Measurements from ENCODE around the gene TMPRSS11F.
"Not testable (repeated sequence)": the region's sequence is repeated elsewhere in the genome, so short reads cannot be mapped to it uniquely, and the experiment has no call there.

Gene TMPRSS11F

DNA sequence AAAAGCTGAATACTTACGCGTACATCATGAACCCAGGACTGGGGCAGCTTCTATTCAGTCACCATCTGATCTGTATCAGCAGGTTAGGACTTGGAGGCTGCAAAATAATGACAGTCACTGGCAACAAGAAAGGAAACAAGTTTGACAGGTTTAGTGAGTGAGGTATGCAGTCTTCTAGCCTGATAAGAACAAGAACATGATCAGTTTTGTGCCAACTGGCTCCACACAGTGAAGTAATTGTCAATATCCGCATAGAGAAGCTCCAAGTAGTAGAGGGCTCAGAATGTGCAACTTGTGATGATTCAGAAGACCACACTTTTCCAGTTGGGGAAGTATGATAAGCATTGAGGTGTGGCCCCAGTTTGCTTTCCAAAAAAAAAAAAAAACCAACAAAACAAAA, at the start of gene TMPRSS11F:
TSS of gene TMPRSS11F (minus strand) at position 77 of the 400 bp plus-strand sequence. CDS start at position 28, 49 bp downstream.
- DNase-seq: no peak

DNA sequence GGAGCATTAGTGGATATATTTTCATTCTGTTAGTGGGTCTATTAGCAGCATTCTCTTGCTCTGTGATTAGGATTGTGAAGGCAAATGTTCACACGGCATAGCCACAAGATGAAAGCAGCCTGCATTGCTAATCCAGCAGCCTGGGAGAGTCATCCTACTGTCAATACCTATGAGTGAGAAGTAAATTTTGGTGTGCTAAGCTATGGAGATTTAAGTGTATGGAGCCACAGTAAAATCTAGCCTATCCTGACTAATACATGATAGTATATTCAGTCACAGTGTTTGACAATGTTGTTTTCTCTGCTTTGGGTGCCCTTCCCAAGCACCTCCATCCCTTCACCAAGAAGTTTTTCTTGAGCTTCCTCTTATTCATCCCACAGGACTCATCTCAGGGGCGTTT, 47.2 kb upstream of the TMPRSS11F start:
- DNase-seq: no peak

DNA sequence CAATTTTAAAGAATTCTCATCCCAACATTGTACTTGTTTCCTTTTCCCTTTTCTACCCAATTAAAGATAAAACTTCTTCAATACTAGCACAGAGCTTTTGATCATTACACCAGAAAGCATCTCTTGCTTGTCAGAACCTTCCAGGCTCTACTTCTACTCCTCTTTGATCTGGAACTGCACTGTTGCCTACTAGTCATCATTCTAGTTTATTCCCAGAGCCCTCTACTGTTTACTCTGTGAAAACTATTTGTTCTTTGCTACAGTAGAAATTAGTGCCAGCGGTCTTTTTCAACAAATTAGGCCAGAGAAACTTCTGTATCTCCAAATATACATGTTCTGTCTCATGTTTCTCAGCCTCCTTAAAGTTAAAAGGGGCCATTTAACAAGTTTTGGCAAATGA, 46.8 kb upstream of the TMPRSS11F start:
- DNase-seq: no peak

DNA sequence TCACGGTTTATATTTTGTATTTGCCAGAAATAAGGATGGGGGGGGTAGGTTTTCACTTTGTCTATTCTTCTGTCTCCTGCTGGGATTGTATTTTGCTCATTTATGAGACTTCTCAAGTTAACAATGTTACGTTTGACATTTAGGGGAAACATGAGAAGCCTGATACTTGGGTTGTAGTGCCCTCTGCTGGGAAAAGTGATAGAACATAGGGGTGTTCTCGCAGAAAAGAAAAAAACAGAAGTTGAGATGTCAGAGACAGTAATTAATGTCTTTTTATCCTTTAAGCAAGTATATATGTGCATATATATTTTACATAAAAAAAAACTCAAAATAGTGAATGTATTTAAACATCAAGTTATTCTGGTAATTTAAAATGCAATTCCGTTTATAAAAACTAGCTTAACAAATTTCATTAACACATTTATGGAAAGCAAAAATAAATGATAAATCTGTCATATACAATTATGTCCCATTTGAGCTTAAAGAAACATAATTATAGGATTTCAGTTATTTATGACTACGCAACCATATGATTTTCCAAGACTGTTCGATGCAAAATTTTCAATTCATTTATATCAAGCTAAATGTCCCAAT, 46.0 kb upstream of the TMPRSS11F start:
- DNase-seq: no peak

DNA sequence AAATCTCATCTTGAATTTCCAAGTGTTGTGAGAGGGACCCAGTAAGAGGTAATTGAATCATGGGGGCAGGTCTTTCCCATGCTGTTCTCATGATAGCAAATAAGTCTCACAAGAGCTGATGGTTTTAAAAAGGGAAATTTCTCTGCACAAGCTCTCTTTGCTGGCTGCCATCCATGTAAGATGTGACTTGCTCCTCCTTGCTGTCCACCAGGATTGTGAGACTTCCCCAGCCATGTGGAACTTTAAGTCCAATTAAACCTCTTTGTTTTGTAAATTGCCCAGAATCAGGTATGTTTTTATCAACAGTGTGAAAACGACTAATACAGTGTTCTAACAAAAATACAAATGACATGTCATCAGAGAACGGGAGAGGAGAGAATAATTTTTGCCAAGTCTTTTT, 44.7 kb upstream of the TMPRSS11F start:
- DNase-seq: not testable (repeated sequence)

DNA sequence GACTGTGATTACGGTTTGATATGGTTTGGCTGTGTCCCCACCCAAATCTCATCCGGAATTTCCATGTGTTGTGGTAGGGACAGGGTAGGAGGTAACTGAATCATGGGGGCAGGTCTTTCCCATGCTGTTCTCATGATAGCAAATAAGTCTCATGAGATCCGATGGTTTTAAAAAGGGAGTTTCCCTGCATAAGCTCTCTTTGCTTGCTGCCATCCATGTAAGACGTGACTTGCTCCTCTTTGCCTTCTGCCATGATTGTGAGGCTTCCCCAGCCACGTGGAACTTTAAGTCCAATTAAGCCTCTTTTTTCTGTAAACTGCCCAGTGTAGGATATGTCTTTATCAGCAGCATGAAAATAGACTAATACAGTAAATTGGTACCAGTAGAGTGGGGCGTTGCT, 42.5 kb upstream of the TMPRSS11F start:
- DNase-seq: not testable (repeated sequence)

DNA sequence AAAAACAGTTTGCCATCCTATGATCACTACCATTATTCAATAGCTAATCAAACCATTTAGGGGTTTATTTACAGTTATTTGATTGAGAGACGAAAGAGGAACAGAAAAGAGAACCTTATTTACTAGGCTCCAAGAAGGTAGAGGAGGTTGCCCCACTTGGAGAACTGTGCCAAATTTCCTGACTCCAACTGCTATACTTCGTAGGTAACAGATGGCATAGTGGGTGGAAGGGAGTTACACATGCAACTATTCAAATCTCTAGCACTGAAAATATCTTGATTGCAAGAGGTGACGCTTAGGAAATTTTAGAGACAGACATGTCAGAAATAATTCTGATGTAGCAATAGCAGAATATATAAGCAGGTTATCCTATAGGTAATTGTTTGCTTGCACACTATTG, 38.0 kb upstream of the TMPRSS11F start:
- no peak for DNase-seq

DNA sequence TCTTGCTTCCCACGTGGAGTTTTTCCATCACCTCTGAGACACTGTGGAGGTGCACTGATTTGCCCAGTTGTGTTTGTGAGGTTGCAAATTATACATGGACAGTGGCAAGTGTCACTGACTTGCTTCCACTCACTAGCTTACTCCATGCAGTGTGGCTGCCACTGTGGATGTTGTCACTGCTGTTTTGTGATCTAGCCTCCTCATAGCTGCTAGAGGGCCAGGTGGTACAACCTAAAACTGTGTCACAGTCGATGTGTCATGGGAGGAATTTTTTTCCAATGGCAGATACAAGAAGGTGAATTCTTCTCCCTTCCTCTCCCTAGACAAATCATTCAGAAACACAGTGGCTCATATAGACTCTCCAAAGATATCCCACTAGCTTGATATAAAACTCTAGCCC, 37.5 kb upstream of the TMPRSS11F start:
- no peak for DNase-seq

DNA sequence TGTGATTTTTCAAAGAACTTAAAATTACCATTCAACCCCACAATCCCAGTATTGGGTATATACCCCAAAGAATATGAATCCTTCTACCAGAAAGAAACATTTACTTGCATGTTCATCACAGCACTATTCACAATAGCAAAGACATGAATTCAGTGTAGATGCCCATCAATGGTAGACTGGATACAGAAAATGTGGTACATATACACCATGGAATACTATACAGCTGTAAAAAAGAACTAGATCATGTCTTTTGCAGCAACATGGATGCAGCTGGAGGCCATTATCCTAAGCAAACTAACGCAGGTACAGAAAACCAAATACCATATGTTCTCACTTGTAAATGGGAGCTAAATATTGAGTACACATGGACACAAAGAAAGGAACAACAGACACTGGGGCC, 34.1 kb upstream of the TMPRSS11F start:
- DNase-seq: no peak

DNA sequence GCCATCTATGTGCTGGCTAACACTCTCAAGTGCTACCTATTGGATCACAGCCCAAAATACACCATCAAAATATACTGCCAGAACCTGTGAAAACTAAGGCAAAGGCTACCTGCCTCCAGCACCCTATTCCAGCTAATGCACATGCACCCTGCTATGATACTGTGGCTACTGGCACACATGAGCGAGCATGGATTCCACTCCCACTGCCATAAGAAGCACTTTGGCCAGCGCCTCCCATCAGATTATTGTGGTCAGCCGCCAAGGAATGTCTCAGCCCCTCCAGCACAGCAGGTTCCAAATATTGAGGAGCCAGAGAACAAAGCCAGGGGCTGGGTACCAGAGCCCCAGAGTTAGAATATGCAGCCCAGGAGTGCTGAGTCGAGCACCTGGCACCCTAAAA, 32.5 kb upstream of the TMPRSS11F start:
- DNase-seq: no peak

DNA sequence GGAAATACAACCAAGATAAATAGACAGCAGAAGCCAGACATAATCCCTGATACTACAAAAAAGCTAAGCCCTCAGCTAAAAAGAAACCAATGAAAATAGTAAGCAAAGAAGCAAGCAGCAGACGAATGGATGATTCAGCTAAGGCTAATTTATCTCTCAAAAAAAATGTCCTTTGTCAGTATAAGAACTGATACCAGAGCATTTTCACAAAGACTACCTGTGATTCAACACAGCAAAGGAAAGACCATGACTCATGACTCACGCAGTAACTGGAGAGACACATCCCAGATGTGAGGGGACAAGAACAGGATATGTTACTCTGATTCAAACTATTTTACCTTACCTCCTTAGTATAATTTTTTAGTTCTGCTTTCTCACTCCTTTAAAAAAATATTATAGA, 22.7 kb upstream of the TMPRSS11F start:
- no peak for DNase-seq

DNA sequence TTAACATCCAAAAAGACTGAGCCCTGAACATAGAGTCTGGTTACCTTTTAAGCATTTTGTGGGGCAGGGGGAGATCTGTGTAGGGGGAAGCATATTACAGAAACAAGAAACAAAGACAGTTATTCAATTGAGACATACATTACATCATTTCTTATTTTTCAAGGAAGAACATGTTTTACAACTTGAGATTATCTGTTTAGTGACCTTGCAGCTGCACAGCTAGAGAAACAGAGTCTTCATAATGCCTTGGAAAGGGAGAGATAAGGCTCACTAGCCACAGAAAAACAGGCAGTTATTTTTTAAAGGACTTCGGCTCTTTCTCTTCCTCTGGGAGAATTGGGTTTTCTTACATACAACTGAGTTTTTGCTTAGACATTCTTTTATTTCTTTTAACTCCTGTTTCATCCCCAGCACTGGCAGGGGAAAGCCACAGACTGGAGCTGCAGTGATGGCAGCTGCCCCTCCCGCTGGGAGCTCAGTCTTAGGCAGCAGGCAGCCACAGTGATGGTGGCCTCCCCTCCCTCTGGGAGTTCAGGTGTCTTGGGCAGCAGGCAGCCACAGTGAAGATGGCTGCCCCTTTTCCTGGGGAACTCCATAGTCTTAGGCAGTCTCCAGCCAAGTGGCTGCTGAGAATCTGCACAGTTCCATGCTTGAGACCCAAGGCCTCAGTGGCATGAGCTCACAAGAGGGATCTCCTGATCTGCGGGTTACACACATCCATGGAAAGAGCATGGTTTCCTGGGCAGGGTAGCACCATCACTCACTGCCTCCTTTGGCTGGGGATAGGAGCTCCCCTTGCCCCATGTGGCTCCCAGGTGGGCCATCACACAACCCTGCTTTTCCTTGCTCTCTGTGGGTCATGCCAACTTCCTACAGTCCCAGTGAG, 19.4 kb upstream of the TMPRSS11F start:
- no peak for DNase-seq

DNA sequence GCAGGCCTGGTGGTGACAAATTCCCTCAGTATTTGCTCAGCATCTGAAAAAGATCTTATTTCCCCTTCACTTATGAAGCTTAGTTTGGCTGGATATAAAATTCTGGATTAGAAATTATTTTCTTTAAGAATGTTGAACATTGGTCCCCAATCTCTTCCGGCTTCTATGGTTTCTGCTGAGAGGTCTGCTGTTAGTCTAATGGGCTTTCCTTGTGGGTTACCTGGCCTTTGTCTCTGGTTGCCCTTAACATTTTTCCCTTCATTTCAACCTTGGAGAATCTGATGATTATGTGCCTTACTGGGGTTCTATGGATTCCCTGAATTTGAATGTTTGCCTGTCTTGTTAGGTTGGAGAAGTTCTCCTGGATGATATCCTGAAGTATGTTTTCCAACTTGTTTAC, 17.4 kb upstream of the TMPRSS11F start:
- DNase-seq: no peak

DNA sequence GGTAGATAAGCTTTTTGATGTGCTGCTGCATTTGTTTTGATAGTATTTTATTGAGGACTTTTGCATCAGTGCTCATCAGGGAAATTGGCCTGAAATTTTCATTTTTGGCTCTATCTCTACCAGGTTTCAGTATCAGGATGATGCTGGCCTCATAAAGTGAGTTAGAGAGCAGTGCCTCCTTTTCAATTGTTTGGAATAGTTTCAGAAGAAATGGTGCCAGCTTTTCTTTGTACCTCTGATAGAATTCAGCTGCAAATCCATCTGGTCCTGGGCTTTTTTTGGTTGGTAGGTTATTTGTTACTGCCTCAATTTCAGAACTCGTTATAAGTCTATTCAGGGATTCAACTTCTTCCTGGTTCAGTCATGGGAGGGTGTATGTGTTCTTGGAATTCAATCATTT, 15.6 kb upstream of the TMPRSS11F start:
- no peak for DNase-seq

DNA sequence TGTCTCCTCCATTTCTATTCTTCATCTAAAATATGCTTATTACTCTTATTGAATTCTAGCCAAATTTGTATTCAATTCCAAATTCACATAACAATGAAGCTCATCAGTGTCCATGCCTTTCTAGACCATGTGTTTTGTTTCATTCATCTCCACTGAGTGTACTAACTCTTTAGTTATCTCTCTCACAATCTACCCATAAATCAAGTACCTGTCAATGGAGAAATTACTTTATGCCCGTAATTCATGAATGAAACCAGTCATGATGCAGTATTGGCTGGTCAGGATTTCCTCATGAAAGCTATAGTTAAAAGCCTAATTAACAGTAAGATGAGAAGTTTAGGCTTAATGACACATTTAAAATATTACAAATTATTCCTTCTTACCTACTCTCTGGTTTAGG, 12.2 kb upstream of the TMPRSS11F start:
- DNase-seq: no peak

DNA sequence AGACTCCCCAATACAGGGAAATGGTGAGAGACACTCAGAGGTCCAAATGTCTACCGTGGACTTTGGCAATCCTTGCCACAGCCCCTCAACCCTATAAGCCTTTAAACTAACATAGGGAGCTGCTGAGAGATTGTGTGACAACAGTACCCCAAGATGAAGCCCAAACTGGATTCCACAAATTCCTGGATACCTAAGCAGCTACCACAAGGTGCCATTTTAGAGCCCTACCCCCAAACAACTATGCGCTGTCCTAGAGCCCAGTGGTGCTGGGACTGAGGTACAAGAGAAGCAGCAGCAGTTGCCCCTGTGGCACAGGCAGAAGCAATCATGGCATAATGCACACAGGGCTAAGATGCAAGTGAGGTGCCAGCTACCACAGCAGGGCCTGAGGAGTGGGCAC, 2.7 kb upstream of the TMPRSS11F start:
- no peak for DNase-seq

DNA sequence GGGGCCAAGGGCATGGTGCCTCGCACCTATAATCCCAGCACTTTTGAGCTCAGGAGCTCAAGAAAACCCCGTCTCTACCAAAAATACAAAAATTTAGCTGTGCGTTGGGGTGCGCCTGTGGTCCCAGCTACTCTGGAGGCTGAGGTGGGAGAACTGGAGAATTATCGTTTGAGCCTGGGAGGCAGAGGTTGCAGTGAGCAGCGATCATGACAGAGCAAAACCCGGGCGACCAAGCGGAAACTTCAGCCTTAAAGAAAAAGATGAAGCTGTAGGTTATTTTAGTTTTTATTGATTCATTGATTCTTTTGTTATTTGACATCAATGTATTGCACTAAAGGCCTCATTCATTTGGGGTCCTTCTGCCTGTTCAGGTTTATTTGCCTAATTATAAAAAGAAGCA, 5.4 kb downstream of the TMPRSS11F start:
- DNase-seq: no peak

DNA sequence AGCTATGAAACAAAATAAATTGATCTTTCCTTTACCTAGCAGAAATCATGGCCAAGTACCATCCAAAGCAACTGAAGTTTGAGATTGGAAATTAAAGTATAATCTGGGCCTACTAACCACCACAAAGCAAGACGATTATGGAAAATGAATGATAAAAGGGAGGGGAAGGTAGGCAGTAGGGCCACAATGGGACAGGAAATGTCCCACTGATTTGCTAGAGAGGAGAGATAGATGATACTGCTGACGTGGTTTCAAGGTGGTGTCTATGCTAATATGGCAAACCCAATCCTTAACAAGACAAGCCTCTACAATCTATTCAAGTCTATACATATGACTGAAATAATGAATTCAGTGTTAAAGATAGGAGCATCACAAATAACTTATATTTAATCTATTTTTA, 6.1 kb downstream of the TMPRSS11F start:
- no peak for DNase-seq

DNA sequence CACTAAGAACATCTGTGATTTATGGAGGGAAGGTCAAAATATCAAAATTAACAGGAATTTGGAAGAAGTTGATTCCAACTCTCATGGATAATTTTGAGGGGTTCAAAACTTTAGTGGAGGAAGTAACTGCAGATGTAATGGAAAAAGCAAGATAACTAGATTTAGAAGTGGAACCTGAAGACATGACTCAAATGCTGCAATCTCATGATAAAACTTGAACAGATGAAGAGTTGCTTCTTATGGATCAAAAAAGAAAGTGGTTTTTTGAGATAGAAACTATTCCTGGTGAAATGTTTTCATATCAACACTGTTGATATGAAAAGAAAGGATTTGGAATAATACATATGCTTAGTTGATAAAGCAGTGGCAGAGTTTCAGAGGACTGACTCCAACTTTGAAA, 9.7 kb downstream of the TMPRSS11F start:
- no peak for DNase-seq

DNA sequence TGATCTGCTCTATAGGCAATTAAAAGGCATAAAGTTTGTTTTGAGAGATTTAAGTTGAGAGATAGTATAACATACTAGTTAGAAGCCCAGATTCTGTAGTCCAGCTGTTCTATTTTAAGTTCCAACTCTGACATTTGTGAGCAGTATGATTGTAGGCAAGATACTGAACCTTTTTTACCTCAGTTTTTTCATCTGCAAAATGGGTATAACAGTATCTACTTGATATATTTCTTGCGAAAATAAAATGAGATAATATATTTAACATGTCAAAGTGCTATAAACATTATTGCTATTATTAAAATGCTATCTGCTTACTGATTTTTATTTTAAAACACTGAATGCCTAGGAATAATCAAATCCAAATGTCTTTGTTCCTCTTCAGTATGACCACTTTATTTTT, 19.2 kb downstream of the TMPRSS11F start:
- DNase-seq: no peak

DNA sequence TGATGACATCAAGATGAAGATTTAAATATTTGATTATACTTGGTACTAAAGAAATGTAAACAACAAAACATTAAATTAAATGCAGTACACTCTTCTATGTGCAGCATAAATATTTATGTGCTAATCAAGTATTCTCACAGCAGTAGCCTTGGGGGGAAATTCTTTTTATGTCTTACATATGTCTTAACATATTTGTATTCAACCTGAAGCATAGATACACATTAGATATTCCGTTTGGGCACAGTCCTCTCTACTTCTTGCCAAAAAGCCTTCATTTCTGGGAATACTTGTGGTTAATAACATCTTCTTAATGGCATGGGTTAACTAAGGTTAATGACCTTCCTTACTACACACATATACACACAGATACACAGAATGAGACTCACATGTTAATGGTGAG, 19.8 kb downstream of the TMPRSS11F start:
- no peak for DNase-seq

DNA sequence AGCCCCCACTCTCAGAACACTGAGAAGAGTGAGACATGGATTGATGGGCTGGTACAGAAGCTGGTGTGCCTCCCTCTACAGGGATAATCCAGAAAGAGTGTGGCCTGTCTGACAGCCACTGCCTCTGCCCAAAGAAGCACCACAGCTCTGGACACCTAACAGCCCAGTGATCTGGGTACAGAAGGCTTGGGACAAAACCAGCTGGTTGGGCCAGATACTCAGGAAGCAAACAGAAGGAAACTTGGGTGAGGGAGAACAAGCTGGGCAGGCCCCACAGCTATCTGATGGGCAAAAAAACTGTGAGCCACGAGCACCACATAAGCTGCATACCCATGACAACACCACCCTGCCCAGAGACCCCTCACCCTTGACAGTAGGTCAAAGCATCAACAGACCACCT, 46.9 kb downstream of the TMPRSS11F start:
- no peak for DNase-seq

DNA sequence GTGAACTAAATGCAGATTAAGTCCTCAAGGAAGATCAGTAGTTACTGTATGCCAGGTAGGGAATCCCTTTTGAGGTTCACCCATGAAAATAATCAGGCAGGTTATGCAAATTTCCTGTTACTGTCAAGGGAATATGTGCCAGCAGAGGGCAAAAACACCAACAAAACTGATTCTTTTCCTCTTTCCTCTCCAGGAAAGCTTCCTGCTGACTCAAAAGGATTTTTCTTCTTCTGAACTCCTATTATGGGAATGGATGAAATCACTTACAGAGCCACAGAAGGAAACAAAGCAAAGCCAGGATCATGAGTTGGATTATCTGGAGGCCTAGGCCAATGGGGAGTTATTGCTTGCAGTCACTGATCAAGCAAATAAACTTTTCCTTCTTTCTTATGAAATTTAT, 49.7 kb downstream of the TMPRSS11F start:
- no peak for DNase-seq

DNA sequence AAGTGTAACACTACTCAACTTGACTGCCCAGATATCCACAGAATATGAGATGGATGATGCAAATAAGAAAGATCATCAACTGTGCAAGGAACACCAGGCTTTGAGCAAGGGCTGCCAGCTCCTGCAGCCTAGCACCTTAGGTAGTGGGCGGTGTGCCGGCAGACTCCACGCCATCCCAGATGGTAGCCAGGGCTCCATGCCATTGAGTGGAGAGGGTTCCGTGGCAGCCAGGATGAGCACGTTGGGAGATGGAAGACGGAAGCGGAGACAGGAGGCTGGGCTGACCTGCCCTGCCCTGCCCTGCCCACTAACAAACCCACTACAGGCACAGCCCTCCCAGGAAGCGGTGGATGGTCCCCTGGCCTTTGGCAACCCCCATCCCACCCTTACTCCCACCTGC, 51.9 kb downstream of the TMPRSS11F start:
- no peak for DNase-seq

DNA sequence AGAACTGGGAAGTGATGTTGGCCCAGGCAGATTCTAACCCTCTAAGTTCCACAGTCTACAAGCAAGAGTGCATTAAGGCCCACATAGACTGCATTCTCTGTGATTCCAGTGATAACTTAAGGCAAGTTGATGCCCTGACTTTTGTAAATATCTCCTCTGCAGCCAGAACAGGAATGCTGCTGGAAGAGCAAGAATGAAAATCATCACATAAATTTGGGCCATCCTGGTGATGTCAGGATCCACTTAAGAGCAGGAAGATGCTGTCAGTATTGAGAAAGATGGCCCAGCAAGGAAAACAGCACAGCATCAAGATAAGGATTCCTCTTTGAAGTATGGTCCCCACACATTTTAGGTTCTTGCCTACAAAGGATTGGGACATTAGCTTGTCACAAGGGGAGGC, 52.4 kb downstream of the TMPRSS11F start:
- DNase-seq: no peak

All from NCI-H2081 treated with DMSO at 0.1 percent for 48 hours (cell line).